Measurements from ENCODE around the gene TTBK1.

The TTBK1 gene

DNA sequence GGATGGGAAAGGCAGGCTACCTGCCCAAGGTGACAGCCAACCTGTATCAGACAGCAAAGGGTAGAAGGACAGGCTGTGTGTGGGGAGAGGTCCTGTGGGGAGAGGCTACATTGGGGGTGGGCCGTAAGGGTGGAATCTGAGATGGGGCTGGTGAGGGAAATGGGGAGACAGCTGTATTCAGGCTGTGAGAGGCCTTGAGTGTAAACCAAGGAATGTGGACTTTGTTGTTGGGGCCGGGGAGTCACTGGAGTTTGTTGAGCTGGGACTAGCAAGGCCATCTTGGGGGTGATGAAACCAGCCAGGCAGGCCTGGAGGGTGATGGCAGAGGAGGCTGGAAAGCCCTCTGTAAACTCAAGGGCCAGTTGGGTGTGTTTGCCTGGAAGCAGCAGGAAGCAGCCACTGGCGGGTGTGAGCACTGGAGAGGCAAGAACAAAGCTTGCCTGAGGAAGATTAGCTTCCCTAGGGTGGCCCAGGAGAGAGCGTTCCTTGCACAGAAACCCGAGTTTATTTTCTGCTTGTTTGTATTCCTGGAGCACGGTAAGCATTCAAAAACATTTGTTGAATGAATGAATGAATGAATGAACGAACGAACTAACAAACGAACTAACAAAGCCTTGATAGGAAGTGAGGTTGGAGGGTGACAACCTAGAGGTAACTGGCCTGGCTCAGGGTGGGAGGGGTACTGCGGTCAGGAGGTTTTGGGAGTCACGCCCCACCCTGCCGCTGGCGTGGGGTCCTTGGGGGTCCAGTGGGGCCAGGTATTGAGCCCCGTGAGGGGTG lies 18.9 kb downstream of the TTBK1 start:
- Histone ChIP-seq H3K9me3 (ENCODE audit: control insufficient read depth in 2 of 2, low read length in 2 of 2) (no peaks in the 10 kb centered on the region), H3K9ac (ENCODE audit: low read depth in 1 of 2, low read length in 2 of 2) (no peak overlapping the region), H3K4me3 (ENCODE audit: low read length in 2 of 2) (no peak overlapping the region), H3K27me3 (ENCODE audit: control insufficient read depth in 2 of 2, insufficient read depth in 2 of 2, low read length in 2 of 2) (no peaks in the 10 kb centered on the region), H3K36me3 (ENCODE audit: control insufficient read depth in 2 of 2, insufficient read depth in 2 of 2, low read length in 2 of 2) (no peaks in the 10 kb centered on the region), H3K4me1 (ENCODE audit: control insufficient read depth in 2 of 2, insufficient read depth in 2 of 2, low read length in 2 of 2) (peaks cover 4 to 5% of the 10 kb centered on the region in 2 donors), H3K27ac (ENCODE audit: low read depth in 2 of 2, low read length in 2 of 2) (no peak overlapping the region)

GRCh38 chr6:43262780-43263313 lies 19.6 kb downstream of the TTBK1 start:
- no peaks in the 10 kb centered on the region for H3K36me3 ChIP-seq (ENCODE audit: control insufficient read depth in 2 of 2, insufficient read depth in 2 of 2, low read length in 2 of 2)
- H3K27me3 ChIP-seq (ENCODE audit: control insufficient read depth in 2 of 2, insufficient read depth in 2 of 2, low read length in 2 of 2): no peaks in the 10 kb centered on the region
- peaks cover 10 to 11% of the 10 kb centered on the region in 2 donors for H3K4me1 ChIP-seq (ENCODE audit: control insufficient read depth in 2 of 2, insufficient read depth in 2 of 2, low read length in 2 of 2)
- H3K27ac ChIP-seq (ENCODE audit: low read depth in 2 of 2, low read length in 2 of 2): no peak overlapping the region
- H3K9me3 ChIP-seq (ENCODE audit: control insufficient read depth in 2 of 2, low read length in 2 of 2): no peaks in the 10 kb centered on the region
- H3K9ac ChIP-seq (ENCODE audit: low read depth in 1 of 2, low read length in 2 of 2): peak overlapping the region in 1 of 2 donors; percentile 3
- no peak overlapping the region for H3K4me3 ChIP-seq (ENCODE audit: low read length in 2 of 2)

DNA sequence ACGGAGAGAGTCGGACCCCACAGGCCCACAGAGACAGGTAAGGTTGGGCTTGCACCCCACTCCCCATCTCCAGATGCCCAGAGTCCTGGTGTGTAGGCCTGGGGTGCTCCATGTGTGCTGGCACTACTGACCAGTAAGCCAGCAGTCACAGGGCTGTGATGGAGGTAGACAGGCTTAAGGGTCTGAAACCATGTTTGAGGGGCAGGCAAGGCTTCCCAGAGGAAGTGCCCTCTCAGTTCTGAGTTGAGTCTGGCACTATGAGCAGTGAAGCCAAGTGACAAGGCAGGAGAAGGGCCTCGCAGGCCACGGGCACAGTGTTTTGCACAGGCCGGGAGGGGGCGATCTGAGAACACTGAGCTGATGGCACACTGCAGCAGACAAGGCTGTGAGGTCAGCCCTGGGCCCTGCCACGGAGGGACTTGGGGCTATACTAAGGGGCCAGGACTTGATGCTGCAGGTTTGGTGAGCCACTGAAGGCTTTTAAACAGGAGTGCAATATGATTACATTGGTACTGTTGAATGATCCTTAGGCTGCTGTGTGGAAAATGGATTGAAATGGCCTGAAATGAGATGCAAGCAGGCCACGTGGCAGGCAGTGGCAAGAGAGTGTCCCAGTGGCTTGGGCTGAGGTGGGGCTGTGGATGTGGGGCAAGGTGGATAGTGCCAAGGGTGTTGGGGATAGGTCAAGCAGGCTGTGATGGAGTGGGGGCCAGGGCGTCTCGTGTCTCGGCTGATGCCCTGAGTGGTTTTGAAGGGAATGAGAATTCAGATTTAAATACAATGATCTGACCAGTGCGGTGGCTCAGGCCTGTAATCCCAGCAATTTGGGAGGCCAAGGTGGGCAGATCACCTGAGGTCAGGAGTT lies 20.3 kb downstream of the TTBK1 start:
- Histone ChIP-seq H3K4me3 (ENCODE audit: low read length in 2 of 2) (no peak overlapping the region), H3K9me3 (ENCODE audit: control insufficient read depth in 2 of 2, low read length in 2 of 2) (no peaks in the 10 kb centered on the region), H3K4me1 (ENCODE audit: control insufficient read depth in 2 of 2, insufficient read depth in 2 of 2, low read length in 2 of 2) (peaks cover 17 to 18% of the 10 kb centered on the region in 2 donors), H3K27ac (ENCODE audit: low read depth in 2 of 2, low read length in 2 of 2) (no peak overlapping the region), H3K36me3 (ENCODE audit: control insufficient read depth in 2 of 2, insufficient read depth in 2 of 2, low read length in 2 of 2) (no peaks in the 10 kb centered on the region), H3K27me3 (ENCODE audit: control insufficient read depth in 2 of 2, insufficient read depth in 2 of 2, low read length in 2 of 2) (peaks cover 0 to 3% of the 10 kb centered on the region in 2 donors), H3K9ac (ENCODE audit: low read depth in 1 of 2, low read length in 2 of 2) (peak overlapping the region in 1 of 2 donors; percentile 3)

DNA sequence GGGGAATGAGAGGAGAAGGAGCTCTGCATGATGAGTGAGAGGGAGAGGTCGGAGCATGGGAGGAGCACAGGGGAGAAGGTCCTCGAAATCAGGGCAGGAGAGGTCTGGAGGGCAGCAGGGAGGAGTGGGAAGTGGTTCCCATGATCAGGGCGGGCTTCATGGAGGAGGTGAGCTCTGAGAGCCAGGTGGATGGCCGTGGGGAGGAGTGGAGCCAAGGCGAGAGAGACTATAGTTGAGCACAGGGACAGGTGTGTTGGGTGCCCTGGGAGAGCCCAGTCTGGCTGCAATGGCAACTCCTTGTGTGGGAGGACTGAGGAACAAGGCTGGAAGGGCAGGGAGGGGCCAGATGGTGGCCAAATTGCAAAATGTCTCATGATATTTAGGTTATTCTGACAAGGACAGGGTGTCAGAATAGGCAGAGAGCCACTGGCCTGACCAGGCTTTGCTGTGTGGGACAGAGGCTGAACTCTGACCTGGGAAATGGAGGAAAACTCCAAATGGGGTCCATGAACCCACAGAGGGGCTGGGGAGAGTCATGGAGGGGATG lies 21.4 kb downstream of the TTBK1 start:
- Histone ChIP-seq H3K9me3 (ENCODE audit: control insufficient read depth in 2 of 2, low read length in 2 of 2) (no peaks in the 10 kb centered on the region), H3K27me3 (ENCODE audit: control insufficient read depth in 2 of 2, insufficient read depth in 2 of 2, low read length in 2 of 2) (peaks cover 0 to 3% of the 10 kb centered on the region in 2 donors), H3K9ac (ENCODE audit: low read depth in 1 of 2, low read length in 2 of 2) (no peak overlapping the region), H3K4me1 (ENCODE audit: control insufficient read depth in 2 of 2, insufficient read depth in 2 of 2, low read length in 2 of 2) (peaks cover 27 to 29% of the 10 kb centered on the region in 2 donors), H3K4me3 (ENCODE audit: low read length in 2 of 2) (no peak overlapping the region), H3K36me3 (ENCODE audit: control insufficient read depth in 2 of 2, insufficient read depth in 2 of 2, low read length in 2 of 2) (no peaks in the 10 kb centered on the region), H3K27ac (ENCODE audit: low read depth in 2 of 2, low read length in 2 of 2) (no peak overlapping the region)

GRCh38 chr6:43265564-43265963 lies 22.3 kb downstream of the TTBK1 start:
- H3K27ac ChIP-seq (ENCODE audit: low read depth in 2 of 2, low read length in 2 of 2): no peak overlapping the region

GRCh38 chr6:43267619-43268354 lies 24.5 kb downstream of the TTBK1 start:
- Histone ChIP-seq H3K4me3 (ENCODE audit: low read length in 2 of 2) (no peak overlapping the region), H3K4me1 (ENCODE audit: control insufficient read depth in 2 of 2, insufficient read depth in 2 of 2, low read length in 2 of 2) (peaks cover 38 to 45% of the 10 kb centered on the region in 2 donors), H3K36me3 (ENCODE audit: control insufficient read depth in 2 of 2, insufficient read depth in 2 of 2, low read length in 2 of 2) (no peaks in the 10 kb centered on the region), H3K27ac (ENCODE audit: low read depth in 2 of 2, low read length in 2 of 2) (peak overlapping the region; percentile 30 to 61), H3K27me3 (ENCODE audit: control insufficient read depth in 2 of 2, insufficient read depth in 2 of 2, low read length in 2 of 2) (peaks cover 0 to 3% of the 10 kb centered on the region in 2 donors), H3K9me3 (ENCODE audit: control insufficient read depth in 2 of 2, low read length in 2 of 2) (no peaks in the 10 kb centered on the region), H3K9ac (ENCODE audit: low read depth in 1 of 2, low read length in 2 of 2) (peak overlapping the region in 1 of 2 donors; percentile 21)

More at GRCh38 chr6:43265564-43265963, 22.3 kb downstream of the TTBK1 start:
- no peak overlapping the region for H3K9ac ChIP-seq (ENCODE audit: low read depth in 1 of 2, low read length in 2 of 2)
- no peaks in the 10 kb centered on the region for H3K36me3 ChIP-seq (ENCODE audit: control insufficient read depth in 2 of 2, insufficient read depth in 2 of 2, low read length in 2 of 2)
- peaks cover 32 to 36% of the 10 kb centered on the region in 2 donors for H3K4me1 ChIP-seq (ENCODE audit: control insufficient read depth in 2 of 2, insufficient read depth in 2 of 2, low read length in 2 of 2)
- peaks cover 0 to 3% of the 10 kb centered on the region in 2 donors for H3K27me3 ChIP-seq (ENCODE audit: control insufficient read depth in 2 of 2, insufficient read depth in 2 of 2, low read length in 2 of 2)
- no peaks in the 10 kb centered on the region for H3K9me3 ChIP-seq (ENCODE audit: control insufficient read depth in 2 of 2, low read length in 2 of 2)
- H3K4me3 ChIP-seq (ENCODE audit: low read length in 2 of 2): no peak overlapping the region

DNA sequence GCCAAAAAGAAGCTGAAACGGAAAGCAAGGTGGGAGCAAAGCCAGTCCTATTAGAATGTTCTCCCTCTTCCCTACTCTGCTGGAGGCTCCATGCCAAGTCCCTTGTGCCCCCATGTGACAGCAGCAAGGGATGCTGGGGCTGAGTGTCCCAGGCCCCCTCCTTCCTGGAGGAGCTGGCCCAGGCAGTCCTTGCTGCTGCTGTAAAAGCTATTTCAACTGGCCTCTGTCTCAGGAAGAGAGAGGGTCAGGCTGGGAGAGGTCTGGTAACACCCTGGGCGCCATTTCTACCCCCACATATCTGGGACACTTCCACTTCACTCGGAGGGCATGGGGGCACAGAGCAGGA lies 25.0 kb downstream of the TTBK1 start:
- H3K36me3 ChIP-seq (ENCODE audit: control insufficient read depth in 2 of 2, insufficient read depth in 2 of 2, low read length in 2 of 2): no peaks in the 10 kb centered on the region
- no peak overlapping the region for H3K4me3 ChIP-seq (ENCODE audit: low read length in 2 of 2)

GRCh38 chr6:43268782-43269272 lies 25.5 kb downstream of the TTBK1 start:
- peak overlapping the region; percentile 80 to 86 for H3K27ac ChIP-seq (ENCODE audit: low read depth in 2 of 2, low read length in 2 of 2)
- no peaks in the 10 kb centered on the region for H3K9me3 ChIP-seq (ENCODE audit: control insufficient read depth in 2 of 2, low read length in 2 of 2)
- no peaks in the 10 kb centered on the region for H3K36me3 ChIP-seq (ENCODE audit: control insufficient read depth in 2 of 2, insufficient read depth in 2 of 2, low read length in 2 of 2)
- no peak overlapping the region for H3K9ac ChIP-seq (ENCODE audit: low read depth in 1 of 2, low read length in 2 of 2)
- peaks cover 0 to 3% of the 10 kb centered on the region in 2 donors for H3K27me3 ChIP-seq (ENCODE audit: control insufficient read depth in 2 of 2, insufficient read depth in 2 of 2, low read length in 2 of 2)
- peak overlapping the region; percentile 50 to 65 for H3K4me3 ChIP-seq (ENCODE audit: low read length in 2 of 2)
- peaks cover 38 to 44% of the 10 kb centered on the region in 2 donors for H3K4me1 ChIP-seq (ENCODE audit: control insufficient read depth in 2 of 2, insufficient read depth in 2 of 2, low read length in 2 of 2)

More for the DNA sequence above, 25.0 kb downstream of the TTBK1 start:
- Histone ChIP-seq H3K27me3 (ENCODE audit: control insufficient read depth in 2 of 2, insufficient read depth in 2 of 2, low read length in 2 of 2) (peaks cover 0 to 3% of the 10 kb centered on the region in 2 donors), H3K4me1 (ENCODE audit: control insufficient read depth in 2 of 2, insufficient read depth in 2 of 2, low read length in 2 of 2) (peaks cover 38 to 44% of the 10 kb centered on the region in 2 donors), H3K9me3 (ENCODE audit: control insufficient read depth in 2 of 2, low read length in 2 of 2) (no peaks in the 10 kb centered on the region), H3K9ac (ENCODE audit: low read depth in 1 of 2, low read length in 2 of 2) (no peak overlapping the region), H3K27ac (ENCODE audit: low read depth in 2 of 2, low read length in 2 of 2) (peak overlapping the region in 1 of 2 donors; percentile 61)

DNA sequence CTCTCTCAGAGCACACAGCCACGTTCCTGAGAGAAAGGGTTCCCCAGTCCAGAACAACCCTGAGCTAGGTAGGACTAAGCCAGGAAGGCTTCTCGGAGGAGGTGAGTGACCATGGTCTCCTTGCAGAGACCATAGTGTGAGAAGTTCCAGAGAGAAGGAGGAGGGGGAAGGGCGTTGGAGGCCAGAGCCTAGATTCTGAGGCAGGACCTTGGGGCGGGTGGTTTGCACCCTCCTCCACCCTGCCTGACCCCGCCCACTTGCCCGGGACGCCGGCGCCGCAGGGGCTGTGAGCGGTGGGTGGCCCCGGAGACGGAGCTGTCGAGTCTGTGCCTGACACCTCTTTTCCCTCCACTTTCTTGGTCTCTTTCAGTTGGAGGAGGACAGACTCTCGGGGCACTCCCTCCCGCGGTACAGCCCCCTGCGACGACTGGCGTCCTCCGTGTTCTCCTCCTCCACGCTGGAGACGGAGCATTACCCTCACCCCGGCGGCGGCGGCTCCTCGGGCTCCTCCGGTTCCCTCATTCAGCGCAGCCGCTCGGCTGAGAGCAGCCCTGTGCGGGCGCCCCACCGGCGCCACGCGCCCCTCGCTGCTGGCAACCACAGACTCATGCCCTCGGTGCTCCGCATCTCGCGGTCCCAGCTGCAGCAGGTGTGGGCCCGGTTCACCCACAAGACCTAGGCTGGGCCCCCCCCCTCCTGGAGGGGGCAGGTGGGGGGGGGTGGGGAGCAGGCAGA lies 26.2 kb downstream of the TTBK1 start:
- peaks cover 42 to 49% of the 10 kb centered on the region in 2 donors for H3K4me1 ChIP-seq (ENCODE audit: control insufficient read depth in 2 of 2, insufficient read depth in 2 of 2, low read length in 2 of 2)
- H3K27me3 ChIP-seq (ENCODE audit: control insufficient read depth in 2 of 2, insufficient read depth in 2 of 2, low read length in 2 of 2): peaks cover 0 to 3% of the 10 kb centered on the region in 2 donors
- peak overlapping the region; percentile 52 to 70 for H3K9ac ChIP-seq (ENCODE audit: low read depth in 1 of 2, low read length in 2 of 2)

More for the DNA sequence above, 26.2 kb downstream of the TTBK1 start:
- H3K36me3 ChIP-seq (ENCODE audit: control insufficient read depth in 2 of 2, insufficient read depth in 2 of 2, low read length in 2 of 2): no peaks in the 10 kb centered on the region
- H3K27ac ChIP-seq (ENCODE audit: low read depth in 2 of 2, low read length in 2 of 2): peak overlapping the region; percentile 80 to 86
- H3K4me3 ChIP-seq (ENCODE audit: low read length in 2 of 2): peak overlapping the region; percentile 50 to 65
- no peaks in the 10 kb centered on the region for H3K9me3 ChIP-seq (ENCODE audit: control insufficient read depth in 2 of 2, low read length in 2 of 2)

Measured in mucosa of rectum (tissue), 2 donors.